Measurements from ENCODE around the gene HS6ST2.

GRCh38 chrX:132837967-132838366 is 120.5 kb downstream of the HS6ST2 start:
- TF ChIP-seq, protein P1, sequence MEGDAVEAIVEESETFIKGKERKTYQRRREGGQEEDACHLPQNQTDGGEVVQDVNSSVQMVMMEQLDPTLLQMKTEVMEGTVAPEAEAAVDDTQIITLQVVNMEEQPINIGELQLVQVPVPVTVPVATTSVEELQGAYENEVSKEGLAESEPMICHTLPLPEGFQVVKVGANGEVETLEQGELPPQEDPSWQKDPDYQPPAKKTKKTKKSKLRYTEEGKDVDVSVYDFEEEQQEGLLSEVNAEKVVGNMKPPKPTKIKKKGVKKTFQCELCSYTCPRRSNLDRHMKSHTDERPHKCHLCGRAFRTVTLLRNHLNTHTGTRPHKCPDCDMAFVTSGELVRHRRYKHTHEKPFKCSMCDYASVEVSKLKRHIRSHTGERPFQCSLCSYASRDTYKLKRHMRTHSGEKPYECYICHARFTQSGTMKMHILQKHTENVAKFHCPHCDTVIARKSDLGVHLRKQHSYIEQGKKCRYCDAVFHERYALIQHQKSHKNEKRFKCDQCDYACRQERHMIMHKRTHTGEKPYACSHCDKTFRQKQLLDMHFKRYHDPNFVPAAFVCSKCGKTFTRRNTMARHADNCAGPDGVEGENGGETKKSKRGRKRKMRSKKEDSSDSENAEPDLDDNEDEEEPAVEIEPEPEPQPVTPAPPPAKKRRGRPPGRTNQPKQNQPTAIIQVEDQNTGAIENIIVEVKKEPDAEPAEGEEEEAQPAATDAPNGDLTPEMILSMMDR (IDR thresholded peaks at IDR 0.05; ENCODE audit: low read depth, low read length, poor library complexity, severe bottlenecking): no peak
- TF ChIP-seq EZH2phosphoT487 (IDR thresholded peaks at IDR 0.05; ENCODE audit: borderline replicate concordance, low read length): no peak

Measured in DOHH2 (cell line).